Neural cell (in vitro differentiated cells): ENCODE measurements around the gene MEA1.

ENCODE experiments used
- CTCF ChIP-seq: fragments of 450-650 bp; IDR thresholded peaks from 2 replicates; pipeline ENCODE4 v1.5.1; 2014; ENCODE audit warnings: antibody characterized with exemption, mild to moderate bottlenecking, moderate library complexity; ENCODE audit not compliant: poor library complexity, severe bottlenecking
- EP300 ChIP-seq: fragments of 450-650 bp; conservative IDR thresholded peaks from 2 replicates; pipeline ENCODE4 v1.6.1; 2014; ENCODE audit warnings: antibody characterized with exemption, mild to moderate bottlenecking, moderate library complexity; ENCODE audit not compliant: poor library complexity, severe bottlenecking
- EZH2 ChIP-seq: fragments of 200-600, 300-800 bp; shearing (Covaris generic), sonication (generic); IDR thresholded peaks from 2 replicates; pipeline ENCODE4 v1.6.1; 2014; ENCODE audit warnings: antibody characterized with exemption, low read length, borderline replicate concordance, mild to moderate bottlenecking; ENCODE audit not compliant: insufficient read depth, poor library complexity, severe bottlenecking
- POLR2AphosphoS5 ChIP-seq: IDR thresholded peaks from 2 replicates; pipeline ENCODE4 v1.6.1; 2012
- RAD21 ChIP-seq: fragments of 450-650 bp; conservative IDR thresholded peaks from 2 replicates; pipeline ENCODE4 v1.6.1; 2014; ENCODE audit warnings: antibody characterized with exemption, mild to moderate bottlenecking, moderate library complexity
- REST ChIP-seq: IDR thresholded peaks from 2 replicates; pipeline ENCODE4 v1.6.1; 2012; ENCODE audit warnings: borderline replicate concordance
- TAF1 ChIP-seq: IDR thresholded peaks from 2 replicates; pipeline ENCODE4 v1.6.1; 2012; ENCODE audit warnings: low read depth

- TF ChIP-seq CTCF: no peak
- no peak for TF ChIP-seq RAD21
- no peak for TF ChIP-seq EP300
- no peak for TF ChIP-seq TAF1
- no peak for TF ChIP-seq REST
- TF ChIP-seq EZH2: no peak
- TF ChIP-seq POLR2AphosphoS5: no peak
Measured at GRCh38 chr6:42970871-42971612, 42.7 kb downstream of the MEA1 start.
